22Rv1 (cell line): Measurements from ENCODE around the gene AHCYL2.

Experiments used
- H3K27ac ChIP-seq: fragments of 450-650 bp; 2 replicates; pipeline ENCODE4 v1.5.1; 2017
- CTCF ChIP-seq: fragments of 450-650 bp; IDR thresholded peaks from 2 replicates; pipeline ENCODE4 v1.5.1; 2017; ENCODE audit warnings: mild to moderate bottlenecking
- ZFX ChIP-seq: fragments of 450-650 bp; IDR thresholded peaks from 2 replicates; pipeline ENCODE4 v1.6.1; 2017; ENCODE audit warnings: antibody characterized with exemption, borderline replicate concordance

The AHCYL2 gene

DNA sequence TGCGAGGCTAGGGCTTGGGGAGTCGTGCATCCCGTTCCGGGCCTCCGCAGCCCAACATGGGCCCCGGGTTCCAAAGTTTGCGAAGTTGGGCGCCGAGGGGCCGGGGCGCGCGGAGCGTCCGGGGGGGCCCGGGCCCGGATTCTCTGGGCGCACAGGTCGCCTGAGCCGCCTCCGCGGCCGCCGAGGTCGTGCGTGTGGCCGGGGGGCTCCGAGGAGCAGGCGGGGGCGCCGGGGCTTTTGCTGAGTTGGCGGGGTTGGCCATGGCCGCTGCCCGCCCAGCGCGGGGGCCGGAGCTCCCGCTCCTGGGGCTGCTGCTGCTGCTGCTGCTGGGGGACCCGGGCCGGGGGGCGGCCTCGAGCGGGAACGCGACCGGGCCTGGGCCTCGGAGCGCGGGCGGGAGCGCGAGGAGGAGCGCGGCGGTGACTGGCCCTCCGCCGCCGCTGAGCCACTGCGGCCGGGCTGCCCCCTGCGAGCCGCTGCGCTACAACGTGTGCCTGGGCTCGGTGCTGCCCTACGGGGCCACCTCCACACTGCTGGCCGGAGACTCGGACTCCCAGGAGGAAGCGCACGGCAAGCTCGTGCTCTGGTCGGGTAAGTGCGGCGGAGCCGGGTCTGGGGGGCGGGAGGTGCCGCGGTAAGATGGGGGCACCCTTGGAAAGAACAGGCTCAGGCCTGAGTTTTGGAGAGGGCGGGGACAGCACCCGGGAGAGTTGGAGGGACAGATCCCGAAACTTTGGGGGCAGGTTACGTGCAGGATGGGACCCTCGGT lies 35.8 kb upstream of the AHCYL2 start:
- TF ChIP-seq CTCF, result no peak
- no peak for TF ChIP-seq ZFX
- H3K27ac ChIP-seq, result no peak overlapping the region

GRCh38 chr7:129189661-129190310 lies 35.0 kb upstream of the AHCYL2 start:
- no peak for TF ChIP-seq ZFX
- H3K27ac ChIP-seq, result no peak overlapping the region

- H3K27ac ChIP-seq, result no peak overlapping the region
- TF ChIP-seq CTCF, result no peak
- TF ChIP-seq ZFX, result no peak
These were observed 33.6 kb upstream of the AHCYL2 start for GRCh38 chr7:129191272-129191671.

DNA sequence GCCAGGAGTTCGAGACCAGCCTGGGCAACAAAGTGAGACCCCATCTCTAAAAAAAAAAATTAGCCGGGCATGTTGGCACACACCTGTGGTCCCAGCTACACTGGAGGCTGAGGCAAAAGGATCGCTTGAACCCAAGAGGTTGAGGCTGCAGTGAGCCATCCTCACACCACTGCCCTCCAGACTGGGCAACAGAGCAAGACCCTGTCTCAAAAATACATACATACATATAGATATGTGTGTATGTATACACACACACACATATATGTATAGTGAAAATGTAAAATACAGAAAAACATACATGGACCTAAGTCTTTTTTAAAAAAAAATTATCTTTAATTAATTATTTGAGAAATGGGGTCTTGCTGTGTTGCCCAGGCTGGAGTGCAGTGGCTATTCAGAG lies 30.9 kb upstream of the AHCYL2 start:
- no peak overlapping the region for H3K27ac ChIP-seq
- TF ChIP-seq CTCF (no peak), ZFX (no peak)

- TF ChIP-seq CTCF (no peak), ZFX (no peak)
- no peak overlapping the region for H3K27ac ChIP-seq
These were observed 27.1 kb upstream of the AHCYL2 start for GRCh38 chr7:129197771-129198170.

DNA sequence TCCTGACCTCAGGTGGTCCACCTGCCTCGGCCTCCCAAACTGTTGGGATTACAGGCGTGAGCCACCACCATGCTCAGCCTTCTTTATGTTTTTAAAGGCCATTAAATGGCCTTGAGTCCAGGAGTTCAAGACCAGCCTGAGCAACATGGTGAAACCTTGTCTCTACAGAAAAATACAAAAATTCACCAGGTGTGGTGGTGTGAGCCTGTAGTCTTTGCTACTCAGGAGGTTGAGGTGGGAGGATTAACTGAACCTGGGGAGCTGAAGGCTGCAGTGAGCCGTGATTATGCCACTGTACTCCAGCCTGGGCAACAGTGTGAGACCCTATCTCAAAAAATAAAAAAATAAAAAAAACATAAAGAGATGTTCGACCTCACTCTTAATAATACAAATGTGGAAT lies 25.4 kb upstream of the AHCYL2 start:
- TF ChIP-seq ZFX (no peak), CTCF (no peak)
- no peak overlapping the region for H3K27ac ChIP-seq

DNA sequence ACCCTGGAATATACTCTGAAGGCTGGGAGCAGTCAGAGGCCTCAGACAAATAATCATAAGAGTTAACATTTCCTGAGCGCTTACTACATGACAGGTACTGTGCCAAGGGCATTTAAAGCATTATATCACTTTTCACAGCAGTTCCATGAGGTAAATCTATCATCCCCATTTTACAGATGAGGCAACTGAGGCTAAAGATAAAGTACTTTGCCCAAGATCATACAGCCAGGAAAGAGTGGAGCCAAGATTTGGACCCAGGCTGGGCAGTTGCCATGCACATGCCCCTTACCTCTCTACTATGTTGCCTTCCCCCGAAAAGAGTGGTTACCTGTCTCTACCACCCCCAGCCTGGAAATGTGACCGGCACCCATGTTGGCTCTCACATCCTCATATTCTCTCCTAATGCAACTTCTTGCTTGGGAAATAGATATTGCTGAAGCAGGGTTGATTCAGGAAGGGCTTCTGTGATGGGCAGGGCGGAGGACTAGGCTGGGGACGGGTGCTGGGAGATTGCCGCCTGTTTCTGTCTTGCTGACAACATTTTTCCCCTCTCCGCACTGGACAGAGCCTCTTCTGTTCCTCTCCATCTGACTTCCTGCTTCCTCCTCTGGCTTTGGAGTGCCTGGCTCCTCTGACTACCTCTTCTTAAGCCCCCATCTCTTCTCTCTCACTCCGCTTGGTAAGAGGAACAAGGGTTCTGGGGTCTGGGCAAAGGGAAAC lies 22.6 kb upstream of the AHCYL2 start:
- TF ChIP-seq CTCF, result no peak
- TF ChIP-seq ZFX, result no peak
- H3K27ac ChIP-seq, result no peak overlapping the region
